ENCODE measurements around the gene HIBCH. TPM values are rescaled to one million over a fixed set of nuclear protein-coding genes. Genes with fewer than 3 reads are reported as not detected.
A peak's percentile ranks its signal among the peaks of the same experiment; 100 is the strongest.
"Not testable (repeated sequence)": the region's sequence is repeated elsewhere in the genome, so short reads cannot be mapped to it uniquely, and the experiment has no call there.

HIBCH gene
- polyA plus RNA-seq, 1 donor (not counting 4 experiments of a cell fraction or from before 2014, with no cell fraction given) = 19.4 TPM

DNA sequence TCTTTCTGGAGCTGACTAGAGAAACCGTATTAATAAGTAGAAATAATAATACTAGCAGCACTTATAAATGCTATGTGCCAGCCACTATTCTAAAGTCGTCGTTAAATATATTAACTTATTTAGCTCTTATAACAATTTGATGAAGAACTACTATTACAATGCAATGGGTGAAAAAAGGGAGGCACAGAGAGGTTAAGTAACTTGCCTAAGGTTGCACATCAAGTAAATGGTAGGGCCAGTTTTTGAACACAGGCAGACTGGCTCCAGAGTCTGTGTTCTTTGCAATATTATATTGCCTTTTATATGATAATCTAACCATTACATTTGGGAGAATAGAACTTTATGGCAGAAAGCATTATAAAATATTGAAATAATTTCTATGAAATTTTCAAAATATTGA lies 41.3 kb upstream of the HIBCH start:
- H3K4me3 ChIP-seq (ENCODE audit: control insufficient read depth in 2 of 3, extremely low read depth in 1 of 3, insufficient read depth in 2 of 3, low read depth in 1 of 3, low read length in 3 of 3) = no peak overlapping the region
- dilution Hi-C loops (cut with MboI; ENCODE audit: extremely low pct_ligation_motif_present, low sequenced_read_pairs) = no loop called here
- H2AFZ ChIP-seq (ENCODE audit: control insufficient read depth, low read length) = no peak overlapping the region
- TF ChIP-seq CTCF (optimal IDR thresholded peaks at IDR 0.05 in 1 of 3, IDR thresholded peaks at IDR 0.05 in 1 of 3, conservative IDR thresholded peaks at IDR 0.05 in 1 of 3; ENCODE audit: extremely low read depth in 1 of 3, insufficient read depth in 2 of 3, low read length in 3 of 3) (no peak), EZH2 (IDR thresholded peaks at IDR 0.05; ENCODE audit: low read length) (no peak)
- no peaks in the 10 kb centered on the region for H4K20me1 ChIP-seq (ENCODE audit: control insufficient read depth, extremely low read depth, insufficient read depth, low read length)
- no peaks in the 10 kb centered on the region for H3K36me3 ChIP-seq (ENCODE audit: control insufficient read depth in 2 of 2, extremely low read depth in 1 of 2, insufficient read depth in 2 of 2, low read length in 2 of 2)
- DNase-seq (ENCODE audit: low read depth, low spot score) (no peak), FAIRE-seq (no peak)
- H3K27ac ChIP-seq (ENCODE audit: control insufficient read depth, insufficient read depth, low read length) = no peak overlapping the region
- H3K4me2 ChIP-seq (ENCODE audit: control insufficient read depth, extremely low read depth, insufficient read depth, low read depth, low read length) = no peak overlapping the region
- peaks cover 39% of the 10 kb centered on the region for H3K4me1 ChIP-seq (ENCODE audit: control insufficient read depth, extremely low read depth, insufficient read depth, low read length)
- H3K27me3 ChIP-seq (ENCODE audit: control insufficient read depth, extremely low read depth, insufficient read depth, low read length) = no peaks in the 10 kb centered on the region
- no peaks in the 10 kb centered on the region for H3K9me1 ChIP-seq (ENCODE audit: control insufficient read depth, extremely low read depth, insufficient read depth, low read length)
- H3K9me3 ChIP-seq (ENCODE audit: control insufficient read depth, low read depth, low read length) = no peaks in the 10 kb centered on the region
- no peak overlapping the region for H3K9ac ChIP-seq (ENCODE audit: control insufficient read depth, extremely low read depth, insufficient read depth, low read length)
- peaks cover 1% of the 10 kb centered on the region for H3K79me2 ChIP-seq (ENCODE audit: control insufficient read depth, insufficient read depth, low read length)

DNA sequence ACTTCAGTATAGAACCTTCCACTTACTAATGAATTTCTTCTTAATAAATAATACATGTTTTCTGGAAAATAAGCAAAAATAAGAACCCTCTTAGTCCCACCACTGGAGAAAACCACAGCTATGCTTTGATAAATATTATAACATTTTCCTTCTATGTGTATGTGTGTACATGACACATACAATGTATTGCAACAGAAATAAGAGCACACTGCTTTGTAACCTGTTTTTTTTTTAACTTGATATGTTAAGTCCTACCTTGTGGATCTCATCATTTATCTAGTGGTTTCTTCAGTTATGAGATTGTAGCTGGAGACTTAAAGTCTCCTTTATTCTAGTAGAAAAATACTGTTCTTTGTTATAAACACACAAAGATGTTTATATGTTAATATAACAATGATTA lies 40.9 kb upstream of the HIBCH start:
- DNase-seq (ENCODE audit: low read depth, low spot score) = no peak
- H3K36me3 ChIP-seq (ENCODE audit: control insufficient read depth in 2 of 2, extremely low read depth in 1 of 2, insufficient read depth in 2 of 2, low read length in 2 of 2) = no peaks in the 10 kb centered on the region
- no peak overlapping the region for H2AFZ ChIP-seq (ENCODE audit: control insufficient read depth, low read length)
- H3K9ac ChIP-seq (ENCODE audit: control insufficient read depth, extremely low read depth, insufficient read depth, low read length) = peak overlapping the region; percentile 67
- no peak for FAIRE-seq
- TF ChIP-seq EZH2 (IDR thresholded peaks at IDR 0.05; ENCODE audit: low read length) = no peak
- TF ChIP-seq CTCF (optimal IDR thresholded peaks at IDR 0.05 in 1 of 3, IDR thresholded peaks at IDR 0.05 in 1 of 3, conservative IDR thresholded peaks at IDR 0.05 in 1 of 3; ENCODE audit: extremely low read depth in 1 of 3, insufficient read depth in 2 of 3, low read length in 3 of 3) = no peak
- H3K27me3 ChIP-seq (ENCODE audit: control insufficient read depth, extremely low read depth, insufficient read depth, low read length) = no peaks in the 10 kb centered on the region
- H3K4me2 ChIP-seq (ENCODE audit: control insufficient read depth, extremely low read depth, insufficient read depth, low read depth, low read length) = no peak overlapping the region
- dilution Hi-C loops (cut with MboI; ENCODE audit: extremely low pct_ligation_motif_present, low sequenced_read_pairs) = no loop called here
- H3K4me1 ChIP-seq (ENCODE audit: control insufficient read depth, extremely low read depth, insufficient read depth, low read length) = peaks cover 41% of the 10 kb centered on the region
- no peaks in the 10 kb centered on the region for H3K9me1 ChIP-seq (ENCODE audit: control insufficient read depth, extremely low read depth, insufficient read depth, low read length)
- no peaks in the 10 kb centered on the region for H4K20me1 ChIP-seq (ENCODE audit: control insufficient read depth, extremely low read depth, insufficient read depth, low read length)
- no peak overlapping the region for H3K27ac ChIP-seq (ENCODE audit: control insufficient read depth, insufficient read depth, low read length)
- H3K79me2 ChIP-seq (ENCODE audit: control insufficient read depth, insufficient read depth, low read length) = peaks cover 1% of the 10 kb centered on the region
- H3K4me3 ChIP-seq (ENCODE audit: control insufficient read depth in 2 of 3, extremely low read depth in 1 of 3, insufficient read depth in 2 of 3, low read depth in 1 of 3, low read length in 3 of 3) = no peak overlapping the region
- no peaks in the 10 kb centered on the region for H3K9me3 ChIP-seq (ENCODE audit: control insufficient read depth, low read depth, low read length)

DNA sequence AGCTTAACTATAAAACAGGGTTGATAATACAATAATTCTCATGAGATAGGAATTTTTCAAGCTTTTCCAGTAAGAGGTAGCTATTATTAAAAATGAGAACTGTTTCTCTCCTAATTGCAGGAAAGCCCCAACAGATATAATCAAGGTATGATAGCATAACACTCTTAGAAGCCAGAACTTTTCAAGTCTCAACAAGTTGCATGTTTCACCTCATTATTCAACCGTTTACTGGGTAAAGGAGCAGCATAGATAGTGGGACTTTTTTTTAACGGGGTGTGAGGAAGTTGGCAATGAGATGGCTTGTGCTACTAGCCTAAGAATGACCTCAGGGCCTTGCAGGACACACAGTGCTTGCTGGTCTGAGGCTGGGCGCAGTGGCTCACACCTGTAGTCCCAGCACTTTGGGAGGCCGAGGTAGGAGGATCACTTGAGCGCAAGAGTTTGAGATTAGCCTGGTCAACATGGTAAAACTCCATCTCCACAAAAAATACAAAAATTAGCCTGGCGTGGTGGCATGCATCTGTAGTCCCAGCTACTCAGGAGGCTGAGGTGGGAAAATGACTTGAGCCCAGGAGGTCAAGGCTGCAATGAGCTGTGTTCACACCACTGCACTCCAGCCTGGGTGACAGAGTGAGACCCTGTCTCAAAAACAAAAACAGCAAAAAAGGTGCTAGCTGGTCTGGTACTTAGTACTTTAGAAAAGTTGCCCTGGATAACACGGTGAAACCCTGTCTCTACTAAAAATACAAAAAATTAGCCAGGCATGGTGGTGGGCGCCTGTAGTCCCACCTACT lies 39.2 kb upstream of the HIBCH start:
- H4K20me1 ChIP-seq (ENCODE audit: control insufficient read depth, extremely low read depth, insufficient read depth, low read length); H3K27me3 ChIP-seq (ENCODE audit: control insufficient read depth, extremely low read depth, insufficient read depth, low read length); H3K36me3 ChIP-seq (ENCODE audit: control insufficient read depth in 2 of 2, extremely low read depth in 1 of 2, insufficient read depth in 2 of 2, low read length in 2 of 2); H3K9me3 ChIP-seq (ENCODE audit: control insufficient read depth, low read depth, low read length); H3K79me2 ChIP-seq (ENCODE audit: control insufficient read depth, insufficient read depth, low read length); dilution Hi-C loops (cut with MboI; ENCODE audit: extremely low pct_ligation_motif_present, low sequenced_read_pairs); H3K9me1 ChIP-seq (ENCODE audit: control insufficient read depth, extremely low read depth, insufficient read depth, low read length): not testable (repeated sequence)
- peak overlapping the region; percentile 87 for H3K27ac ChIP-seq (ENCODE audit: control insufficient read depth, insufficient read depth, low read length)
- H3K4me2 ChIP-seq (ENCODE audit: control insufficient read depth, extremely low read depth, insufficient read depth, low read depth, low read length) = peak overlapping the region; percentile 92
- H3K9ac ChIP-seq (ENCODE audit: control insufficient read depth, extremely low read depth, insufficient read depth, low read length) = peak overlapping the region; percentile 49
- DNase-seq (ENCODE audit: low read depth, low spot score) = peak; percentile 57
- H3K4me1 ChIP-seq (ENCODE audit: control insufficient read depth, extremely low read depth, insufficient read depth, low read length) = peaks cover 50% of the 10 kb centered on the region
- peak overlapping the region; percentile 36 for H2AFZ ChIP-seq (ENCODE audit: control insufficient read depth, low read length)
- peak; percentile 81 for FAIRE-seq
- peak overlapping the region in 1 of 3 experiments; percentile 44 for H3K4me3 ChIP-seq (ENCODE audit: control insufficient read depth in 2 of 3, extremely low read depth in 1 of 3, insufficient read depth in 2 of 3, low read depth in 1 of 3, low read length in 3 of 3)
